ENCODE data around the gene CCDC187.

- no peak for TF ChIP-seq CTCF (IDR thresholded peaks at IDR 0.05)
- no peak for TF ChIP-seq POLR2A (IDR thresholded peaks at IDR 0.05)
- no peak for TF ChIP-seq POLR2AphosphoS5 (IDR thresholded peaks at IDR 0.05)
- no peak for TF ChIP-seq EP300 (IDR thresholded peaks at IDR 0.05)
These were observed 25.3 kb upstream of the CCDC187 start for GRCh38 chr9:136329211-136329627.
